ENCODE data around the gene STRADA.

- TF ChIP-seq COPS2 (conservative IDR thresholded peaks at IDR 0.05), result no peak
- TF ChIP-seq, protein P1, sequence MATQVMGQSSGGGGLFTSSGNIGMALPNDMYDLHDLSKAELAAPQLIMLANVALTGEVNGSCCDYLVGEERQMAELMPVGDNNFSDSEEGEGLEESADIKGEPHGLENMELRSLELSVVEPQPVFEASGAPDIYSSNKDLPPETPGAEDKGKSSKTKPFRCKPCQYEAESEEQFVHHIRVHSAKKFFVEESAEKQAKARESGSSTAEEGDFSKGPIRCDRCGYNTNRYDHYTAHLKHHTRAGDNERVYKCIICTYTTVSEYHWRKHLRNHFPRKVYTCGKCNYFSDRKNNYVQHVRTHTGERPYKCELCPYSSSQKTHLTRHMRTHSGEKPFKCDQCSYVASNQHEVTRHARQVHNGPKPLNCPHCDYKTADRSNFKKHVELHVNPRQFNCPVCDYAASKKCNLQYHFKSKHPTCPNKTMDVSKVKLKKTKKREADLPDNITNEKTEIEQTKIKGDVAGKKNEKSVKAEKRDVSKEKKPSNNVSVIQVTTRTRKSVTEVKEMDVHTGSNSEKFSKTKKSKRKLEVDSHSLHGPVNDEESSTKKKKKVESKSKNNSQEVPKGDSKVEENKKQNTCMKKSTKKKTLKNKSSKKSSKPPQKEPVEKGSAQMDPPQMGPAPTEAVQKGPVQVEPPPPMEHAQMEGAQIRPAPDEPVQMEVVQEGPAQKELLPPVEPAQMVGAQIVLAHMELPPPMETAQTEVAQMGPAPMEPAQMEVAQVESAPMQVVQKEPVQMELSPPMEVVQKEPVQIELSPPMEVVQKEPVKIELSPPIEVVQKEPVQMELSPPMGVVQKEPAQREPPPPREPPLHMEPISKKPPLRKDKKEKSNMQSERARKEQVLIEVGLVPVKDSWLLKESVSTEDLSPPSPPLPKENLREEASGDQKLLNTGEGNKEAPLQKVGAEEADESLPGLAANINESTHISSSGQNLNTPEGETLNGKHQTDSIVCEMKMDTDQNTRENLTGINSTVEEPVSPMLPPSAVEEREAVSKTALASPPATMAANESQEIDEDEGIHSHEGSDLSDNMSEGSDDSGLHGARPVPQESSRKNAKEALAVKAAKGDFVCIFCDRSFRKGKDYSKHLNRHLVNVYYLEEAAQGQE (IDR thresholded peaks at IDR 0.05; ENCODE audit: borderline replicate concordance), result no peak
- TF ChIP-seq, protein P1 (CRISPR knock-in tag; IDR thresholded peaks at IDR 0.05; ENCODE audit: low read depth), result no peak
- no peak for TF ChIP-seq CHD4 (IDR thresholded peaks at IDR 0.05; ENCODE audit: insufficient read depth, insufficient replicate concordance, low read depth, low read length, poor library complexity, severe bottlenecking)
- no peak for TF ChIP-seq CEBPB (tag; IDR thresholded peaks at IDR 0.05)
- TF ChIP-seq, protein P2, sequence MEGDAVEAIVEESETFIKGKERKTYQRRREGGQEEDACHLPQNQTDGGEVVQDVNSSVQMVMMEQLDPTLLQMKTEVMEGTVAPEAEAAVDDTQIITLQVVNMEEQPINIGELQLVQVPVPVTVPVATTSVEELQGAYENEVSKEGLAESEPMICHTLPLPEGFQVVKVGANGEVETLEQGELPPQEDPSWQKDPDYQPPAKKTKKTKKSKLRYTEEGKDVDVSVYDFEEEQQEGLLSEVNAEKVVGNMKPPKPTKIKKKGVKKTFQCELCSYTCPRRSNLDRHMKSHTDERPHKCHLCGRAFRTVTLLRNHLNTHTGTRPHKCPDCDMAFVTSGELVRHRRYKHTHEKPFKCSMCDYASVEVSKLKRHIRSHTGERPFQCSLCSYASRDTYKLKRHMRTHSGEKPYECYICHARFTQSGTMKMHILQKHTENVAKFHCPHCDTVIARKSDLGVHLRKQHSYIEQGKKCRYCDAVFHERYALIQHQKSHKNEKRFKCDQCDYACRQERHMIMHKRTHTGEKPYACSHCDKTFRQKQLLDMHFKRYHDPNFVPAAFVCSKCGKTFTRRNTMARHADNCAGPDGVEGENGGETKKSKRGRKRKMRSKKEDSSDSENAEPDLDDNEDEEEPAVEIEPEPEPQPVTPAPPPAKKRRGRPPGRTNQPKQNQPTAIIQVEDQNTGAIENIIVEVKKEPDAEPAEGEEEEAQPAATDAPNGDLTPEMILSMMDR (IDR thresholded peaks at IDR 0.05 in 2 of 3, conservative IDR thresholded peaks at IDR 0.05 in 1 of 3; ENCODE audit: insufficient read depth in 2 of 3, low read depth in 1 of 3, low read length in 3 of 3), result no peak
- no peak for TF ChIP-seq ZBTB17 (CRISPR knock-in tag; IDR thresholded peaks at IDR 0.05)
- no peak for TF ChIP-seq TAF1 (IDR thresholded peaks at IDR 0.05; ENCODE audit: control insufficient read depth, extremely low read depth, insufficient read depth, low read length, severe bottlenecking)
- no peak for TF ChIP-seq FOSL1 (tag; conservative IDR thresholded peaks at IDR 0.05)
These were observed 35.9 kb downstream of the STRADA start for GRCh38 chr17:63705657-63706056.

Measured in K562 (cell line).